ENCODE measurements around the gene SLIT3.

The SLIT3 gene

GRCh38 chr5:169048181-169049125 lies 252.5 kb downstream of the SLIT3 start:
- TF ChIP-seq CTCF (IDR thresholded peaks at IDR 0.05; ENCODE audit: low read length, missing control alignments): no peak
- no peak overlapping the region for H3K4me3 ChIP-seq (replicated peaks; ENCODE audit: low read depth, low read length)
- no peak for DNase-seq (ENCODE audit: low read depth)

GRCh38 chr5:169044962-169045361 lies 256.0 kb downstream of the SLIT3 start:
- no peak for DNase-seq (ENCODE audit: low read depth)
- no peak overlapping the region for H3K4me3 ChIP-seq (replicated peaks; ENCODE audit: low read depth, low read length)
- no peak for TF ChIP-seq CTCF (IDR thresholded peaks at IDR 0.05; ENCODE audit: low read length, missing control alignments)

GRCh38 chr5:169041180-169041579 lies 259.8 kb downstream of the SLIT3 start:
- DNase-seq (ENCODE audit: low read depth): no peak
- H3K4me3 ChIP-seq (replicated peaks; ENCODE audit: low read depth, low read length): no peak overlapping the region
- TF ChIP-seq CTCF (IDR thresholded peaks at IDR 0.05; ENCODE audit: low read length, missing control alignments): no peak

- TF ChIP-seq CTCF (IDR thresholded peaks at IDR 0.05; ENCODE audit: low read length, missing control alignments): no peak
- H3K4me3 ChIP-seq (replicated peaks; ENCODE audit: low read depth, low read length): no peak overlapping the region
- DNase-seq (ENCODE audit: low read depth): no peak
Observed at GRCh38 chr5:169039592-169039991, 261.3 kb downstream of the SLIT3 start.

GRCh38 chr5:169037466-169037865 lies 263.5 kb downstream of the SLIT3 start:
- no peak for TF ChIP-seq CTCF (IDR thresholded peaks at IDR 0.05; ENCODE audit: low read length, missing control alignments)
- H3K4me3 ChIP-seq (replicated peaks; ENCODE audit: low read depth, low read length): no peak overlapping the region
- DNase-seq (ENCODE audit: low read depth): no peak

- TF ChIP-seq CTCF (IDR thresholded peaks at IDR 0.05; ENCODE audit: low read length, missing control alignments): no peak
- no peak overlapping the region for H3K4me3 ChIP-seq (replicated peaks; ENCODE audit: low read depth, low read length)
- DNase-seq (ENCODE audit: low read depth): no peak
Observed at GRCh38 chr5:169036079-169036805, 264.7 kb downstream of the SLIT3 start.

Data from fibroblast of pulmonary artery (primary cell).